GM18505 (cell line): ENCODE measurements around the gene EHBP1.

Experiments
- ATAC-seq: cut with Tn5 transposase; IDR thresholded peaks from one replicate; pipeline ENCODE4 v1.9.1; 2021; ENCODE audit not compliant: unreplicated experiment
- POLR2A ChIP-seq: IDR thresholded peaks from 4 replicates; pipeline ENCODE4 v1.6.1; 2011; ENCODE audit warnings: borderline replicate concordance; ENCODE audit not compliant: insufficient read depth, insufficient read length; ENCODE audit errors: extremely low read depth

Gene EHBP1

DNA sequence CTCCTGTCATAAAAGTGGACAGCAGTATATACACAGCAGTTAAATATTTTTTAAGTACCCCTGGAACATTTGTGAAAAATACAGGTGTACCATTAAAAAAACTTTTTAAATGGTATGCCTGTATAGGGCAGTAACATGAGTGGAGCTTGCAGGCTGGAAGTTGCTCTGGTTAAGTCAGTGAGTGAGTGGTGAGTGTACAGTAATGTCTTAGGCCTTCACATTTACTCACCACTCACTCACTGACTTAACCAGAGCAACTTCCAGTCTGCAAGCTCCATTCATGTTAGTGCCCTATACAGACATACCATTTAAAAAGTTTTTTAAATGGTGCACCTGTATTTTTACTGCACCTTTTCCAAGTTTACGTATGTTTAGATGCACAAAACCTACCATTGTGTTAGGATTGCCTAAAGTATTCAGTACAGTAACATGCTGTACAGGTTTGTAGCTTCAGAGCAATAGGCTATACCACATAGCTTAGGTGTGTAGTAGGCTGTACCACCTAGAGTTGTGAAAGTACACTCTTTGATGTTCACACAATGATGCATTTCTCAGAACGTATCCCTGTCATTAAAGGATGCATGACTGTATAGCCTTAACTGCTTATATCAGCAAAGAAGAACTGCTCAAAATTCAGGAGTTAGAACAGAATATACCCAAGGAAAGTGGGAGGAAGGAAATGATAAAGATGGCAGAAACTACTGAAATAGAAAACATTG lies 112.6 kb downstream of the EHBP1 start:
- ATAC-seq: no peak
- no peak for TF ChIP-seq POLR2A

DNA sequence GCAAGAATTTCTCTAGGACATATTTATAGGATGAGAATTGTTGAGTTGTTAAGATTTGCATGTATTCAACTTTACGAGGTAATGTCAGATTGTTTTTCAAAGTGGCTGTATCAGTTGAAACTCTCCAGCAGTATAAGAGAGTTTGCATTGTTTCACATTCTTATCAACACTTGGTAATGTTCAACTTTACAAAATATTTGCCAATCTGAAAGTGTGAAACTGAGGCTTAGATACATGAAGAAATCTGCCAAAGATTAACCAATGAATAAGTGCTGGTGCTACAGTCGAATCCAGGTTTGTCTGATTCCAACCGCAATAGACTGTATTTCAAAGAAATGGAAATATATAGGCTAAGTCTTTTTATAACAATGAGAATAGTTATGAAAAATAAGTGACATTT lies 117.0 kb downstream of the EHBP1 start:
- TF ChIP-seq POLR2A: no peak
- ATAC-seq: no peak

DNA sequence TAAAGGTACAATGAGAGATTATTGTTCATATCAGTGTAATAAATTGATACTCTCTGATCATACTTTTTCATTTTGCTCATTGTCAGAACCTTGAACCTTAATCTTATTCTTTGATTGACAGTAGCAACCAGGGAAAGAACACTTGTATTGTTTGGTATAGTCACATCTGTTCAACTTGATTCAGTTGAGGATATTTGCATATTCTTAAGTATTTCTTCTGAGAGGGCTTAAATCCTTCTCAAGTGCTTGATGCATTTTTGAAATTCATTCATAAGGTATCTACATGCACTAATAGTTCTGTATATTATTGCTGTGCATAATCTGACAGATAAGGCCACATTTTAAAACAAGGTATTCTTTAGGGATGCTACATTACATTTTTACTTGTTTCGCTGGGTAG lies 118.9 kb downstream of the EHBP1 start:
- no peak for ATAC-seq
- no peak for TF ChIP-seq POLR2A

DNA sequence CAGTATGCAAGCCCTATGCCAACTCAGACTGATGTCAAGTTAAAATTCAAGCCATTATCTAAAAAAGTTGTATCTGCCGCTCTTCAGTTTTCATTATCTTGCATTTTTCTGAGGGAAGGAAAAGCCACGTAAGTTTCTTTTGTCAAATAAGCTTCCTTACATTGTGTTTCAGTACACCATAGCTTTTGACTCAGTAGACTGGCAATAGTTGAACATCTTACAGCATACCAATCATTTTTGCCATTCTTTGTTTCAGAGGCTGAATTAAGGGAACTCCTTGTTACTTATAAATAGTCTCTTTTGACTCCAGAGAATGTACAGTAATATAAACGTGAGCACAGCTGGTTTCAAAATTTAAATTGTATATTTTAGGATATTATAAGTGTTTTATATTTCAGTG lies 120.6 kb downstream of the EHBP1 start:
- ATAC-seq: no peak
- no peak for TF ChIP-seq POLR2A

DNA sequence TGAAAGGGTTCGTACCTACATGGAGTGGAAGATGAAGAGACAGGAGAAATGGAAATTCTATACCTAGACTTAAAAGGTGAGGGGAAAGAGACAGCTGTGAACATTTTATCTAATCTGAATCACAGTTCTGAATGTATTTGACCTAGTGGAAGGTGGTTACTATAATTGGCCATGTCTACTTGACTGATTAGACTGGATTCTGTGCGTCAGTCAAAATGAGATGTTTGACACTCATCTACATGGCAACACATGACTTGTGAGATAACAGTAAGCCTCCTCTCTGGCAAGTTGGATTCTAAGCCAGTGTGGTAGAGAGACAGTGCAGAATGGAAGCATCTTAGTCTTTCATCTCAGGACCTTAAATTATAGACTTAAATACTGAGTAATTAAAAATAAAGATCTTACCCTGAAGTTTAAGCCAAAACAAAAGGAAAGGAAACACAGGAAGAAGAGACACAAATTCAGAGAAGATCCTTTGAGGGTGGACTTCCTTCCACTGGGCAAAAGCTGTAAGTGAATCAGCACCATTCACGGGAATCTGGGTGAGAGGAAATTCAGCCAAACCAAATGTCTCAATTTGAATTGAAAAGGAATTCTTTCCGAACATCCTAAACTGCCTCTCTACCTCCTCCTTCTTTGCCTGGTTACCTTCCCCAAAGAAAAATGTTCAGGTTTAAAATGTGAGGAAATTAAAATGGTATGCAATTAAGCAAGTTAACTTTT lies 121.6 kb downstream of the EHBP1 start:
- ATAC-seq: no peak
- TF ChIP-seq POLR2A: no peak

DNA sequence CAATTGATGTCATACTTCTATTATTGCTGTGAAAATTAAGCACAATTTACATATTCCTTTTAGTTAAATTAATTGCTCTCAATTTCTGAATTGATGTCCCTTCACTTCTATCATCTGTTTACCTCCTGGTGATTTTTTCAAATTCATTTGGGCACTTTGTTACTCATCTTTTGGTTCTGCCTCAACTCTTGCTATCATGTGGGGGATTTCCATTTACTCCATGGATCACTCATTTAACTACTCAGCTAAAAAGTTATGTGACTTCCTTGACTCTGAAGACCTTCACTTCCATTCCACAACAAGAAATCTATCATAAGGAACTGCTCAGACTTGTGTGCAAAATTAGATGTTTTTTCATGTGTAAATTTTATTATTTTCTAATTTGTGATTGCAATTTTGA lies 126.2 kb downstream of the EHBP1 start:
- no peak for TF ChIP-seq POLR2A
- peak; percentile 38 for ATAC-seq

DNA sequence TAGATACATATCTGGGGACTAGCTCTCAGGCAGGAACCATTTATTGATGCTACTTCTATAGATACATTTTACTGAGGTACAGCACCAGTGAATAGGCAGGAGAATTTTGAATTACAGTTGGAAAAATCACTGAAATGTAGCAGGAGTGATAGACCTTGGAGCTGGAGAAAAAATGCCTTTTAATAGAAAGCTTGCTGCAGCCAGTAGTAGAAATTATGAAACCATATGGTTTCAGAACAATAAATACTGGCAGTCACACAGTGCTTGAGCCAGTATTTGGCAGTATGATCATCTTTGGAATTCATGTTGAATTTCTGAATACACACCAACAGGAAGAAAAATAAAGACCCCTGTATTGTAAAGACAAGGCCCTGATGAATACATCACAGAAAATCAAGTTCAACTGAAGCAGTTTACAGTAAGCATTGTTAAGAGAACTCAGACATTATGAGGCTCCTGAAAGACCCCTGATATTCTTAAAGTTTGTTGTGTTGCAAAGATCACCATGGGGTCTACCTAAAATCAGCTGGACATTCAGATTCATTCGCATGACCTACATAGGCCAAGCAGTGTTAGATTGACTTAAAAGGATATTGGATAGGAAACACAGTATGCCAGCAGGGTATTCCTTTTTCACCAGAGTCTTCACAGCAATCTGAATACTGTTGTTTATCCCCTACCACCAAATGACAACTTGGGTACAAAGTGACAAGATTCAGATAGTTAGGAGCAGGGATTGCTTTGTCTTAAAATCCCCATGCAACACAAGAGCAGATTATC lies 139.0 kb downstream of the EHBP1 start:
- no peak for TF ChIP-seq POLR2A
- ATAC-seq: no peak

DNA sequence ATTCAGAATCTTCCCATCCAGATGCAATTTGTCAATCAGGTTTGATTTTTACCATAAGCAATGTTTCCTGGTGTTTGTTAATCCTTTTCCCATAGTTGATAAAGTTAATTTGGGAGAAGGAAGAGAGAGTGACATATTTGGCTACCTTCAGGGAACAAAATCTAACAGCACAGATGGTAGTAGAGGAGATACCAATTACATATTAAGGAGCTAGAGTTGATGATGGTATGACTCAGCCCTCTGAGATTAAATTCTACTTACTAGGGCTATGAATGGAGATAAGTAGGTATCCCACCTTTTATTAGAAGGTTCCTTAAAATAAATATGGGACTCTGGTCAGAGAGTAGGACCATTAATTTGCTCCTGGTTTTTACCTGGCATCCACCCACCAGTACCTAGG lies 139.7 kb downstream of the EHBP1 start:
- ATAC-seq: no peak
- no peak for TF ChIP-seq POLR2A

DNA sequence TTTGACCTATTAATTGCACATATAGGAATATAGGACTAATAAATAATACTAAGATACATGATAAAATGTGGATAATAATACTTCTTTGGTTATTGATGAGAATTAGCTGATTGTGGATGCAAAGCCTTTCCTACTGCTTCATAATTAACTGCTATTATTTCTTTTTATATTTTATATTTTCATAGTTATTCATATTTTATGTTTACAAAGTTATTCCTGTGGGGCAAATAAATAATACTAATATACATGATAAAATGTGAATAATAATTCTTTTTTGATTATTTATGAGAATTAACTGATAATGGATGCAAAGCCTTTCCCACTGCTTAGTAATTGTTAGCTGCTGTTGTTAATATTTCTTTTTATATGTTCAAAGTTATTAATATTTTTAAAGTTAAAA lies 146.7 kb downstream of the EHBP1 start:
- no peak for ATAC-seq
- no peak for TF ChIP-seq POLR2A

DNA sequence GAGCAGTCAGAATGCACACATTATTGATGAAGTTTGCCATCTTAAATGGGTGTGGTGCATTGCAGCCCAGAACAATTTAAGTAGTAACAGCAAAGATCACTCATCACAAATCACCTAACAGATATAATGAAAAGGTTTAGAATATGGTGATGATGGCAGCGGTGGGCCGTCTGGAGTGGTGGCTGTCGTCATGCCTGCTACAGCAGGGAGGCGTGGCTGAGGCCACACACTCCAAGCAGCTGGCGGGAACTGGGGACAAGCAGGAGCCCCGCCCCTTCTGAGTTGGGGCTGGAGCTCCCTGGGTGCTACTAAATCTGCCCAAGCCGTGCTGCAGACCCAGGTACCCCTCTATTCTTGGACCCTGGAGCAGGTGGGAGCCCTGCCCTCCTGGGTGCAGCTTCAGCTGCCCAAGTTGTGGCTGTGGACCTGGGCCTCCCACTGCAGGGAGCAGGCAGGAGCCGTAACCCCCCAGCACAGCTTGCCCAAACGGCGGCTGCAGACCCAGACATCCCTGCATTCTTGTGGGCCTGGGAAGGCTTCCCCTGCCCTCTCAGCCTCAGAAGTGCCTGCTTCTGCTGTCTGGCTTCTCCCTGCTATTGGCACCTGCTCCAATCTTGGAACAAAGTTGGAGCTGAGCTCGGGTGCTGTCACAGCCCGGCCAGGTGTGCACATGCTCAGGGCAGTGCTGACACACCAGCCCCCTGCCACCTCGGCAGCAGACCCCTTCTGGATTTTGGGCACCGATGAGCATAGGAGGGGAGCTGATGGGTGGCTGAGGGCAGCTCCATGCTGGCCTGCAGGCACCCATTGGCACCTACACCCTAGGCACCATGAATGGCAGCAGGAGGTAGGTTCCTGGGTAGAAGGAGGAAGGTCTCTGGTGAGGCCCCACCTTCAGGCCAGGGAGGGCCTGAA lies 149.3 kb downstream of the EHBP1 start:
- no peak for TF ChIP-seq POLR2A
- ATAC-seq: no peak

DNA sequence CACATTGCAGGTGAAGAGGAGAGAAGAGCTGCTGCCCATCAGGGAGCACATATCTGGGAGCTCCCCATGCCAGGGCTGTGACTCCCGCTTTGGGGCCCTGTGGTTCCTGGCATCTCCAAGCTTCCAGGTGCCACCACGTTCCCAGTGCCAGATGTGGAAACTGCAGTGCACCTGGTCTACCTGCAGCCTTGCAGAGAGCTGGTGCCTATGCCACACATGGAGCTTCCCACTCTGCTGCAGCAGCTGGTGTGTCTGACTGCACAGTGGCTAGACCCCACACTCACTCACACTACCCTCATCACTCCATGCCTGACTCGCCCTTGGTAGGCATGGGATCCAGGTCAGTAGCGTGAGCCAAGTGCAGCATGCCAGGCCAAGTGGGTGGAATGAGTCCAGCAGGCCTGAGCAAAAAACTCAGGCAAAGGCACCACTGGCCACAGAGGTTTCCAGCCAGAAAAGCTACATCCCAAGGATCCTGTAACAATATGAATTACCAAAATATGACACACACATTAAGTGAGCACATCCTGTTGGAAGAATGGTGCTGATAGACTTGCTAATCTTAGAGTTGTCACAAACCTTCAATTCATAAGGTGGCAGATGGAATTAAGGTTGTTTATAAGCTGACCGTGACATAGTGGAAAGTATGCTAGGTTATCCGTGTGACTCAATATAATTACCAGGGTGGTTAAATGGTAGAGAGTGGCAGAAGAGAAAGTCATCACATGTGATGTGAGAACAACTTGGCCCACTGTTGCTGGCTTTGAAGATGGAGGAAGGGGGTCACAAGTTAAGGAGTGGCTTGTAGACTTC lies 150.9 kb downstream of the EHBP1 start:
- ATAC-seq: no peak
- no peak for TF ChIP-seq POLR2A

DNA sequence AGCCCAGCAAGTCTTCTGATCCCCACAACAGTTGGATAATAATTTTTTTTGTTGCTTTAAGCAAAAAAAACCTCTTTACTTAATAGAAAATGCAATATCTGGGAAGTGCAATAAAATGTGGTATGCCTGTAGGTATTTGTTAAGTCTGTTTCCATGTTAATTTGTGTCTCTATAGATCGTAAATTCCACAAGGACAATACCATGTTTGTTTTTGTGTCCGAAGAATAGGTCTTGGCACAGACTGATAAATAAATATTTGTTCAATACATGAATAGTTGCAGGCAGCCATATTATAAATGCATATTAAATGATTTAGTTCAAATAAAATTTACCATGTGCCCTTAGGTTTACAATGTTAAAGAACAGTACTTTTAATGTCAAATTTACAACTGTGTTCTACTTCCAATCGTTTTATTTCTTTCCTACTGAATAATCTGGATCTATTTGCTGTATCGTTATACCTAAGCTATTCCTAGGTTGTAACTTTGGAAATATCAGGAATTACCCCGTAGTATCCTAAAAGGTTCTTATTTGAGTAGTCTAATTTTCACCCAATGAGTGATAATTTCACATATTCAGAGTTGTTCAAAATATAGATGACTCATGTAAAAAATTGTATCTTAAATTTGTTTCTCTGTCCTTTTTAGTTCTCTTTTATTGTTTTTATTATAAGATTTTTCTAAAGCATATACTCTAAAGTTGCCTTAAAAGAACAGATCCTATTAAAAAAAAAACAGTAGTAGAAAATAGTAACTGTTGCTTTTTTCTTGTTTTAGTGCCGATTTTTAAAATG lies 151.8 kb downstream of the EHBP1 start:
- no peak for TF ChIP-seq POLR2A
- no peak for ATAC-seq

DNA sequence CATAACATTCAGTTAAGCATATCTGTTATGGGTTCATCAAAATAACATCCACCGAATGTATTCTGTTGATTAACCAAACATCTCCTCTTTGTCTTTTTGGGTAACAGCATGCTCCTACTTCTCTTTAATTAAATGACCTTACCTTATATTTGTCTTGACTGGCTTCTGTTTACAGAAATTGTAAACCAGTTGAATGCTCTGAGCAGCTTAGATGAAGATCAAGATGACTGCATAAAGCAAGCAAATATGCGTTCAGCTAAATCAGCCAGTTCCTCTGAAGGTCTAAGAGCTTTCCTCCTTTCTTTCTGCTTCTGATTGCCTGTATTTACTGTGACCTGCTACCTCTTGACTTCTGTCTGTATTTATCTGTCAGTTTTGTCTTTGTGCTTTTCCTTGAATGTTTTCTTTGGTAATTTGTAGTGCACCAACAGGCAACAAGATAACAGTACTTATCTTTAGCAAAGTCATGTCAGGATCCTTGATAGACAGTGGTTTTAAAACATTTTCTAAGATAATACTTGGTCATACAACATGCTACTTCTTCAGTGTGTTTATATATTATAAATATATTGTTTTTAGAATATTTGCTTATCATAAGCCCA lies 152.8 kb downstream of the EHBP1 start:
- ATAC-seq: no peak
- TF ChIP-seq POLR2A: no peak
